ENCODE results near the gene LYZL2.
"Not testable (repeated sequence)": the region's sequence is repeated elsewhere in the genome, so short reads cannot be mapped to it uniquely, and the experiment has no call there.

Gene LYZL2

GRCh38 chr10:30662814-30663213, 33.3 kb upstream of the LYZL2 start:
- CTCF ChIA-PET: no interaction called here
- TF ChIP-seq L3MBTL2 (conservative IDR thresholded peaks at IDR 0.05) (no peak), SP1 (IDR thresholded peaks at IDR 0.05) (no peak), HDGF (IDR thresholded peaks at IDR 0.05; ENCODE audit: borderline replicate concordance) (no peak), ELF4 (IDR thresholded peaks at IDR 0.05) (no peak), ZNF384 (IDR thresholded peaks at IDR 0.05) (no peak), FOXK2 (IDR thresholded peaks at IDR 0.05) (no peak), TARDBP (IDR thresholded peaks at IDR 0.05) (no peak), FOXA1 (IDR thresholded peaks at IDR 0.05) (no peak), ARNT (IDR thresholded peaks at IDR 0.05) (no peak), CTBP1 (IDR thresholded peaks at IDR 0.05; ENCODE audit: borderline replicate concordance) (no peak), SUZ12 (IDR thresholded peaks at IDR 0.05) (no peak), BHLHE40 (IDR thresholded peaks at IDR 0.05; ENCODE audit: borderline replicate concordance) (no peak), FOXM1 (IDR thresholded peaks at IDR 0.05; ENCODE audit: borderline replicate concordance) (no peak)
- TF ChIP-seq, protein P1, sequence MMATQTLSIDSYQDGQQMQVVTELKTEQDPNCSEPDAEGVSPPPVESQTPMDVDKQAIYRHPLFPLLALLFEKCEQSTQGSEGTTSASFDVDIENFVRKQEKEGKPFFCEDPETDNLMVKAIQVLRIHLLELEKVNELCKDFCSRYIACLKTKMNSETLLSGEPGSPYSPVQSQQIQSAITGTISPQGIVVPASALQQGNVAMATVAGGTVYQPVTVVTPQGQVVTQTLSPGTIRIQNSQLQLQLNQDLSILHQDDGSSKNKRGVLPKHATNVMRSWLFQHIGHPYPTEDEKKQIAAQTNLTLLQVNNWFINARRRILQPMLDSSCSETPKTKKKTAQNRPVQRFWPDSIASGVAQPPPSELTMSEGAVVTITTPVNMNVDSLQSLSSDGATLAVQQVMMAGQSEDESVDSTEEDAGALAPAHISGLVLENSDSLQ (IDR thresholded peaks at IDR 0.05): no peak
- POLR2A ChIA-PET: no interaction called here
- no peak for DNase-seq (ENCODE audit: extremely low spot score)

- POLR2A ChIA-PET; DNase-seq (ENCODE audit: extremely low spot score): not testable (repeated sequence)
- CTCF ChIA-PET: interaction anchor here (0.6 to 2.5 kb wide), 2 partner anchors 10 to 313 kb away, joined by 4 to 10 read pairs; no protein-coding TSS in a partner anchor
These were observed 30.8 kb upstream of the LYZL2 start for GRCh38 chr10:30660314-30660713.

DNA sequence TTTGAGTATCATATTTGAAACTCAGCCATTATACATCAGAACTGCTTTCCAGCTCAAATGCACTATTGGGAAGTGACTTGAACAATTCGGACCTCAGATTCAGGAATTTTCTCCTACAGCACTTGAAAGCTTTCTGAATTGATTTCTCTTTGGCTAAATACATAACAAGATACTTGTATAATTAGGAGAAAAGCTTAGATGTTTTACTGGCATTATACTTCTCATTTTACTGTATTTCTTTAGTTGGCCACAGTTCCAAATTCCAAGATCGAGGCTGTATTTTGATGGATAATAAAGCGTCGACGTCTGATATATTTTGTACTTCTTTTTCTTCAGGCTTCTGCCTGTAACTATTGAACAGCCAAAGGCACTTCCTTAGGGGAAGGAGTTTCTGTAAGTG, 26.7 kb upstream of the LYZL2 start:
- no peak for DNase-seq (ENCODE audit: extremely low spot score)
- CTCF ChIA-PET: interaction anchor here (0.7 kb wide), 1 partner anchor 17 kb away, joined by 3 read pairs; no protein-coding TSS in a partner anchor
- POLR2A ChIA-PET: no interaction called here
- TF ChIP-seq ELF4 (IDR thresholded peaks at IDR 0.05): no peak

DNA sequence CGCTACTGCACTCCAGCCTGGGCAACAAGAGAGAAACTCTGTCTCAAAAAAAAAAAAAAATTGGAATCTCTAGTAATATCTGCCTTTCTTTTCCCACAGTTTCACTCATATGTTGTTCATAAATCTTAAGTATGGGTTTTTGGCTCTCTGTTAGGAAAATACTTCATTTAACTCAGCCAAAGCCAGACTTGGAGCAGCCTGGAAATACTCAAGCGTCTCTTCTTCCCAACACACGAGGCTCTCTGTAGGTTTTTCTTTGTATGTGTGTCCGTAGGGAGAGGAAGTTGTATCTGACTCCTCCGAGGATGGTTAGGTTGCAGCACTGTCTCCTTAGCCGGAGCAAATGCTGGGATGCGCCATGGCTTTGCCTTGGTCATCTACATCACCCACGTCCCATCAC, 25.4 kb upstream of the LYZL2 start:
- POLR2A ChIA-PET; DNase-seq (ENCODE audit: extremely low spot score); CTCF ChIA-PET: not testable (repeated sequence)

GRCh38 chr10:30651470-30652397, 22.2 kb upstream of the LYZL2 start:
- CTCF ChIA-PET; DNase-seq (ENCODE audit: extremely low spot score); POLR2A ChIA-PET: not testable (repeated sequence)

GRCh38 chr10:30647089-30647488, 17.5 kb upstream of the LYZL2 start:
- TF ChIP-seq SUZ12 (IDR thresholded peaks at IDR 0.05): no peak
- no peak for TF ChIP-seq CTBP1 (IDR thresholded peaks at IDR 0.05; ENCODE audit: borderline replicate concordance)
- TF ChIP-seq ARNT (IDR thresholded peaks at IDR 0.05): no peak
- TF ChIP-seq FOXA1 (IDR thresholded peaks at IDR 0.05): no peak
- no peak for TF ChIP-seq SP1 (IDR thresholded peaks at IDR 0.05)
- TF ChIP-seq HDGF (IDR thresholded peaks at IDR 0.05; ENCODE audit: borderline replicate concordance): no peak
- TF ChIP-seq LEF1 (IDR thresholded peaks at IDR 0.05; ENCODE audit: borderline replicate concordance): no peak
- TF ChIP-seq ZNF384 (IDR thresholded peaks at IDR 0.05): no peak
- TF ChIP-seq FOXK2 (IDR thresholded peaks at IDR 0.05): no peak
- no peak for TF ChIP-seq ELF4 (IDR thresholded peaks at IDR 0.05)
- TF ChIP-seq BHLHE40 (IDR thresholded peaks at IDR 0.05; ENCODE audit: borderline replicate concordance): no peak
- no peak for TF ChIP-seq TARDBP (IDR thresholded peaks at IDR 0.05)
- TF ChIP-seq FOXM1 (IDR thresholded peaks at IDR 0.05; ENCODE audit: borderline replicate concordance): no peak
- TF ChIP-seq, protein P1 (IDR thresholded peaks at IDR 0.05): no peak
- no peak for TF ChIP-seq NFRKB (IDR thresholded peaks at IDR 0.05)
- TF ChIP-seq L3MBTL2 (conservative IDR thresholded peaks at IDR 0.05): no peak
- POLR2A ChIA-PET: no interaction called here
- CTCF ChIA-PET: no interaction called here
- no peak for DNase-seq (ENCODE audit: extremely low spot score)

- CTCF ChIA-PET: no interaction called here
- DNase-seq (ENCODE audit: extremely low spot score): peak; percentile 6
- POLR2A ChIA-PET: no interaction called here
- TF ChIP-seq NFRKB (IDR thresholded peaks at IDR 0.05): no peak
- no peak for TF ChIP-seq ZNF384 (IDR thresholded peaks at IDR 0.05)
- TF ChIP-seq SP1 (IDR thresholded peaks at IDR 0.05): no peak
- TF ChIP-seq BHLHE40 (IDR thresholded peaks at IDR 0.05; ENCODE audit: borderline replicate concordance): no peak
- no peak for TF ChIP-seq CTBP1 (IDR thresholded peaks at IDR 0.05; ENCODE audit: borderline replicate concordance)
- TF ChIP-seq SUZ12 (IDR thresholded peaks at IDR 0.05): no peak
- TF ChIP-seq L3MBTL2 (conservative IDR thresholded peaks at IDR 0.05): no peak
- TF ChIP-seq HDGF (IDR thresholded peaks at IDR 0.05; ENCODE audit: borderline replicate concordance): no peak
These were observed 15.8 kb upstream of the LYZL2 start for GRCh38 chr10:30645340-30645827.

Data from HEK293T (cell line).